Endothelial cell of umbilical vein (primary cell): ENCODE results near the gene MARCHF6. TPM values are rescaled to one million over a fixed set of nuclear protein-coding genes. Genes with fewer than 3 reads are reported as not detected.
"Not testable (repeated sequence)": the region's sequence is repeated elsewhere in the genome, so short reads cannot be mapped to it uniquely, and the experiment has no call there.

Source experiments
- BruUV-seq: library from RNA; stranded (reverse); fragments of 400-500 nt; replicated peaks from 2 replicates; lab custom pipeline; 2021; lab: Mats Ljungman, UMichigan
- CTCF ChIA-PET: fragments of 300-600, 350-600 bp; sonication (Branson Sonifier 250); formaldehyde crosslinking; loops from one replicate; lab custom pipeline; 2021; ENCODE audit warnings: antibody characterized with exemption, inconsistent platforms; lab: Charles Lee
- POLR2A ChIA-PET: fragments of 300-600, 350-600 bp; sonication (Branson Sonifier 250); formaldehyde crosslinking; loops from one replicate; lab custom pipeline; 2021; ENCODE audit warnings: antibody characterized with exemption, inconsistent platforms; lab: Charles Lee
- DNase-seq: peaks from one replicate; pipeline ENCODE4 v3.0.0-alpha.2; 2011; ENCODE audit warnings: low read depth, low spot score
- FAIRE-seq: peaks from 2 replicates; lab custom pipeline; 2011; peaks lifted over from hg19 to GRCh38; lab: Jason Lieb, UNC
- H2AFZ ChIP-seq: 2 replicates; pipeline ENCODE4 v1.6.0; 2012; ENCODE audit warnings: low read depth, low read length, control low read depth, inconsistent platforms
- H3K27ac ChIP-seq: 2 replicates; pipeline ENCODE4 v1.5.1; 2011; ENCODE audit warnings: low read depth, mild to moderate bottlenecking, control low read depth, low read length, moderate library complexity; ENCODE audit not compliant: insufficient read depth
- H3K27me3 ChIP-seq, 2 experiments: 2 replicates each; pipeline versions ENCODE4 v1.6.0 to v1.6.1; 2011; ENCODE audit warnings: low read length in 2 of 2, mixed read lengths in 1 of 2; ENCODE audit not compliant: control insufficient read depth in 2 of 2, insufficient read depth in 2 of 2
- H3K36me3 ChIP-seq, 2 experiments: 2 replicates in 1 of 2; 3 replicates in 1 of 2; pipeline ENCODE4 v1.5.1; 2011; ENCODE audit warnings: low read length in 2 of 2, mild to moderate bottlenecking in 1 of 2, moderate library complexity in 1 of 2; ENCODE audit not compliant: control insufficient read depth in 2 of 2, insufficient read depth in 2 of 2; ENCODE audit errors: extremely low read depth in 1 of 2
- H3K4me1 ChIP-seq: 3 replicates; pipeline ENCODE4 v1.5.1; 2011; ENCODE audit warnings: mild to moderate bottlenecking, low read length; ENCODE audit not compliant: control insufficient read depth, insufficient read depth; ENCODE audit errors: extremely low read depth
- H3K4me2 ChIP-seq: 2 replicates; pipeline ENCODE4 v1.6.1; 2011; ENCODE audit warnings: low read length, control low read depth, mixed read lengths; ENCODE audit not compliant: insufficient read depth
- H3K4me3 ChIP-seq, 3 experiments: fragments of 200-600 bp in 1 of 3; sonication (generic), shearing (Covaris generic) in 1 of 3; replicated peaks in 1 of 3; 2 replicates each; pipeline ENCODE4 v1.5.1; 2011 to 2016; ENCODE audit warnings: control low read depth in 3 of 3, low read length in 3 of 3, mild to moderate bottlenecking in 2 of 3, inconsistent platforms in 1 of 3, low read depth in 1 of 3, moderate library complexity in 1 of 3; ENCODE audit not compliant: insufficient read depth in 1 of 3
- H3K79me2 ChIP-seq: 2 replicates; pipeline ENCODE4 v1.6.0; 2012; ENCODE audit warnings: low read length, inconsistent platforms; ENCODE audit not compliant: control insufficient read depth, insufficient read depth
- H3K9ac ChIP-seq: replicated peaks from 2 replicates; pipeline ENCODE3; 2011; ENCODE audit warnings: low read length, control low read depth; ENCODE audit not compliant: insufficient read depth; ENCODE audit errors: extremely low read depth
- H3K9me1 ChIP-seq: replicated peaks from 3 replicates; pipeline ENCODE4 v1.6.0; 2011; ENCODE audit warnings: mild to moderate bottlenecking, low read length; ENCODE audit not compliant: control insufficient read depth, insufficient read depth; ENCODE audit errors: extremely low read depth
- H3K9me3 ChIP-seq: replicated peaks from 2 replicates; pipeline ENCODE4 v1.5.1; 2012; ENCODE audit warnings: low read length, inconsistent platforms; ENCODE audit not compliant: control insufficient read depth, insufficient read depth
- H4K20me1 ChIP-seq: replicated peaks from 2 replicates; pipeline ENCODE3; 2011; ENCODE audit warnings: mild to moderate bottlenecking, low read length; ENCODE audit not compliant: control insufficient read depth, insufficient read depth; ENCODE audit errors: extremely low read depth
- EZH2 ChIP-seq: IDR thresholded peaks from 2 replicates; pipeline ENCODE4 v1.6.1; 2012; ENCODE audit warnings: borderline replicate concordance, low read depth, mild to moderate bottlenecking, moderate library complexity, low read length, inconsistent platforms; ENCODE audit not compliant: severe bottlenecking
- FOS ChIP-seq: IDR thresholded peaks from 2 replicates; pipeline ENCODE4 v1.6.1; 2011; ENCODE audit warnings: mild to moderate bottlenecking, low read length, moderate library complexity, borderline replicate concordance; ENCODE audit not compliant: insufficient read depth
- GATA2 ChIP-seq: IDR thresholded peaks from 2 replicates; pipeline ENCODE4 v1.7.0; 2011; ENCODE audit warnings: low read depth, mild to moderate bottlenecking, moderate library complexity, mixed read lengths, low read length; ENCODE audit not compliant: insufficient read length, insufficient read depth
- JUN ChIP-seq: IDR thresholded peaks from 2 replicates; pipeline ENCODE4 v1.6.1; 2011; ENCODE audit warnings: borderline replicate concordance, low read depth; ENCODE audit not compliant: insufficient read length, insufficient read depth
- MYC ChIP-seq: IDR thresholded peaks from one replicate; pipeline ENCODE4 v1.6.1; 2011; ENCODE audit warnings: mild to moderate bottlenecking, low read depth, low read length
- POLR2A ChIP-seq: IDR thresholded peaks from 2 replicates; pipeline ENCODE4 v1.6.1; 2012; ENCODE audit warnings: low read depth, mild to moderate bottlenecking, control low read depth, low read length
- POLR2AphosphoS5 ChIP-seq: IDR thresholded peaks from 2 replicates; pipeline ENCODE4 v1.6.1; 2012; ENCODE audit warnings: low read depth, mild to moderate bottlenecking, control low read depth, low read length, moderate library complexity; ENCODE audit not compliant: insufficient read depth
- dilution Hi-C: fragments of 300-500 bp; cut with MboI; formaldehyde crosslinking; loops from one replicate; pipeline ENCODE4 v1.15.0; 2019; ENCODE audit warnings: low sequenced_read_pairs; ENCODE audit not compliant: extremely low pct_ligation_motif_present
- intact Hi-C: fragments of 100-400 bp; cut with micrococcal nuclease; formaldehyde crosslinking; loops from one replicate; pipeline ENCODE4 v1.10.0; 2022
- polyA plus RNA-seq, 4 experiments: library from polyadenylated mRNA; depleted of rRNA in 3 of 4; stranded (reverse) in 3 of 4; unstranded in 1 of 4; fragments of >200 nt; gene quantifications; 2 replicates each; pipeline versions ENCODE4 v1.2.1 to v1.2.3, GENCODE V29; 2011 to 2012; ENCODE audit warnings: missing spikeins in 1 of 4
- total RNA-seq: library from RNA; stranded (reverse); gene quantifications from 2 replicates; pipeline ENCODE4 v1.2.3, GENCODE V29; 2021
- TF ChIP-seq, protein P1 (sequence below), 2 donors: IDR thresholded peaks; 1 replicate in 1 of 2; 2 replicates in 1 of 2; pipeline ENCODE4 v1.5.1; 2011; ENCODE audit warnings: low read length in 2 of 2, mild to moderate bottlenecking in 2 of 2, moderate library complexity in 2 of 2, control low read depth in 1 of 2, inconsistent platforms in 1 of 2, low read depth in 1 of 2; ENCODE audit not compliant: insufficient read depth in 1 of 2; ENCODE audit errors: extremely low read depth in 1 of 2
- TF ChIP-seq, protein P2 (sequence below): IDR thresholded peaks from 2 replicates; pipeline ENCODE4 v1.6.1; 2011; ENCODE audit not compliant: insufficient read depth, insufficient read length

The MARCHF6 gene
- total and polyA plus RNA-seq, 2 donors (not counting 3 experiments of a cell fraction or from before 2014, with no cell fraction given): 108 to 112 TPM

DNA sequence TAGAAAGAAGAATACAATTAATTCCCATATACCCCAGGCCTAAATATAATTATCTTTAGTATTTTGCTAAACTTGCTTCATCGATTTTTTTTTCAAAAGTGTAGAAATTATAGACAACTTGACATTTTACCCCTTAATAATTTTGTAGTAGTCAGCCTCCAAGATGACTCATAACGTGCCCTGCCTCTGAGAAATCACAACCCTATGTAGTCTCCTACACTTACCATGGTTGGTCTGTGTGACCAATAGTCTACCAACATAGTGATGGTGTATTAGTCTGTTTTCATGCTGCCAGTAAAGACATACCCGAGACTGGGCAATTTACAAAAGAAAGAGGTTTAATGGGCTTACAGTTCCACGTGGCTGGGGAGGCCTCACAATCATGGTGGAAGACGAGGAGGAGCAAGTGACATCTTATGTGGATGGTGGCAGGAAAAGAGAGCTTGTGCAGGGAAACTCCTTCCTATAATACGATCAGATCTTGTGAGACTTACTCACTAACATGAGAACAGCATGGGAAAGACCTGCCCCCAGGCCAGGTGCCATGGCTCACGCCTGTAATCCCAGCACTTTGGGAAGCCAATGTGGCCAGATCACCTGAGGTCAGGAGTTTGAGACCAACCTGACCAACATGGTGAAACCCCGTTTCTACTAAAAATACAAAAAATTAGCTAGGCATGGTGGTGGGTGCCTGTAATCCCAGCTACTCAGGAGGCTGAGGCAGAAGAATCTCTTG, 42.5 kb upstream of the MARCHF6 start:
- FAIRE-seq, BruUV-seq, POLR2A ChIA-PET: not testable (repeated sequence)

DNA sequence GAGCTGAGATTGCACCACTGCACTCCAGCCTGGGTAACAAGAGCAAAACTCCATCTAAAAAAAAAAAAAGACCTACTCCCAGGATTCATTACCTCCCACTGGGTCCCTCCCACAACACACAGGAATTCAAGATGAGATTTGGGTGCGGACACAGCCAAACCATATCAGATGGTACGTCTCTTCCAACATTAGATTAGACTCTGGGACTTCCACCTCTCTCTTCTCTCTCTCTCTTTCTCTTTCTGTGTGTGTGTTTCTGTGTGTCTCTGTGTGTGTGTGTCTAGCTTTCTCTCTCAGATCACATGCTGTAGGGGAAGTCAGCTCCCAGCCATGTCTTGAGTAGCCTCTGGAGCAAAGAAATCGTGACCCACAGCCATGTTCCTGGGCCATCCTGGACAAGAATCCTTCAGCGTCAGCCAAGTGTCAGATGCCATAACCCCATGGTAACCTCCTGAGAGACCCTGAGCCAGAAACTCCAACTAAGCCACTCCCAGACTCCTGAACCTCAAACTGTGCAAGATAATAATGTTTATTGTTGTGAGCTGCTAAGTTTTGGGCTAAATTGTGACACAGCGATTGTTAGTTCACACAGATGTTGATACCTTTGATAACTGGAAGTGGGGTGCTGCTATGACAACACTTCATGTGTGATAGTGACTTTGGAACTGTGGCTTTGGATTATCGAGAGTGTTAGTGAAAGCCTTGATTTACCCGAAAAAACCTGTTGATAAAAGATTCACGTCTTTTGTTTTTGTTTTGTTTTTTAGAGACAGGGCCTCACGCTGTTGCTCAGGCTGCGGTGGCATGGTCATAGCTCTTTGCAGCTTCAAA, 41.7 kb upstream of the MARCHF6 start:
- Histone ChIP-seq H3K79me2 (no peaks in the 10 kb centered on the region), H3K9ac (no peak overlapping the region), H3K4me3 (no peak overlapping the region), H3K4me2 (no peak overlapping the region), H4K20me1 (no peaks in the 10 kb centered on the region), H3K4me1 (peaks cover 2% of the 10 kb centered on the region), H3K27ac (no peak overlapping the region), H3K9me1 (no peaks in the 10 kb centered on the region), H3K9me3 (no peaks in the 10 kb centered on the region), H3K36me3 (no peaks in the 10 kb centered on the region), H3K27me3 (no peaks in the 10 kb centered on the region), H2AFZ (no peak overlapping the region)
- BruUV-seq: no TSS peak
- DNase-seq: no peak
- FAIRE-seq: no peak
- intact Hi-C loops: no loop called here
- TF ChIP-seq, protein P1, sequence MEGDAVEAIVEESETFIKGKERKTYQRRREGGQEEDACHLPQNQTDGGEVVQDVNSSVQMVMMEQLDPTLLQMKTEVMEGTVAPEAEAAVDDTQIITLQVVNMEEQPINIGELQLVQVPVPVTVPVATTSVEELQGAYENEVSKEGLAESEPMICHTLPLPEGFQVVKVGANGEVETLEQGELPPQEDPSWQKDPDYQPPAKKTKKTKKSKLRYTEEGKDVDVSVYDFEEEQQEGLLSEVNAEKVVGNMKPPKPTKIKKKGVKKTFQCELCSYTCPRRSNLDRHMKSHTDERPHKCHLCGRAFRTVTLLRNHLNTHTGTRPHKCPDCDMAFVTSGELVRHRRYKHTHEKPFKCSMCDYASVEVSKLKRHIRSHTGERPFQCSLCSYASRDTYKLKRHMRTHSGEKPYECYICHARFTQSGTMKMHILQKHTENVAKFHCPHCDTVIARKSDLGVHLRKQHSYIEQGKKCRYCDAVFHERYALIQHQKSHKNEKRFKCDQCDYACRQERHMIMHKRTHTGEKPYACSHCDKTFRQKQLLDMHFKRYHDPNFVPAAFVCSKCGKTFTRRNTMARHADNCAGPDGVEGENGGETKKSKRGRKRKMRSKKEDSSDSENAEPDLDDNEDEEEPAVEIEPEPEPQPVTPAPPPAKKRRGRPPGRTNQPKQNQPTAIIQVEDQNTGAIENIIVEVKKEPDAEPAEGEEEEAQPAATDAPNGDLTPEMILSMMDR (IDR thresholded peaks at IDR 0.05; ENCODE audit: extremely low read depth in 1 of 2, insufficient read depth in 1 of 2, low read depth in 1 of 2, low read length in 2 of 2): no peak
- TF ChIP-seq FOS (no peak), POLR2AphosphoS5 (no peak), POLR2A (no peak), MYC (no peak), EZH2 (no peak), JUN (no peak), GATA2 (no peak)
- TF ChIP-seq, protein P2, sequence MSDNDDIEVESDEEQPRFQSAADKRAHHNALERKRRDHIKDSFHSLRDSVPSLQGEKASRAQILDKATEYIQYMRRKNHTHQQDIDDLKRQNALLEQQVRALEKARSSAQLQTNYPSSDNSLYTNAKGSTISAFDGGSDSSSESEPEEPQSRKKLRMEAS: no peak
- CTCF ChIA-PET: interaction anchor here (1.1 kb wide), 1 partner anchor 14 kb away, joined by 3 read pairs; no protein-coding TSS in a partner anchor
- POLR2A ChIA-PET: no interaction called here
- dilution Hi-C loops: no loop called here

More for the DNA sequence above, 42.5 kb upstream of the MARCHF6 start:
- H2AFZ ChIP-seq, H3K4me3 ChIP-seq, H3K9me1 ChIP-seq, dilution Hi-C loops, H3K79me2 ChIP-seq, DNase-seq, H3K4me1 ChIP-seq, H3K27me3 ChIP-seq, H3K27ac ChIP-seq, H3K36me3 ChIP-seq, intact Hi-C loops, H3K9ac ChIP-seq, H4K20me1 ChIP-seq, H3K4me2 ChIP-seq, H3K9me3 ChIP-seq: not testable (repeated sequence)
- CTCF ChIA-PET: interaction anchor here (1.1 to 1.3 kb wide), 5 partner anchors 8 to 27 kb away, joined by 3 to 4 read pairs (median 4); no protein-coding TSS in a partner anchor
